MM.1S (cell line): ENCODE results near the gene BCDIN3D.

Experiments used
- CTCF ChIP-seq: fragments of 300-600 bp; sonication (generic); IDR thresholded peaks from 2 replicates; pipeline ENCODE4 v1.5.1; 2016; ENCODE audit warnings: antibody characterized with exemption, low read length, mixed read lengths
- EZH2 ChIP-seq: fragments of 300-600 bp; sonication (generic); optimal IDR thresholded peaks from 2 replicates; pipeline ENCODE3; 2017; ENCODE audit warnings: low read depth, mild to moderate bottlenecking, antibody characterized with exemption, low read length, mixed read lengths
- EZH2phosphoT487 ChIP-seq: fragments of 300-600 bp; sonication (generic); IDR thresholded peaks from 2 replicates; pipeline ENCODE4 v1.6.1; 2018; ENCODE audit warnings: antibody characterized with exemption, low read length

DNA sequence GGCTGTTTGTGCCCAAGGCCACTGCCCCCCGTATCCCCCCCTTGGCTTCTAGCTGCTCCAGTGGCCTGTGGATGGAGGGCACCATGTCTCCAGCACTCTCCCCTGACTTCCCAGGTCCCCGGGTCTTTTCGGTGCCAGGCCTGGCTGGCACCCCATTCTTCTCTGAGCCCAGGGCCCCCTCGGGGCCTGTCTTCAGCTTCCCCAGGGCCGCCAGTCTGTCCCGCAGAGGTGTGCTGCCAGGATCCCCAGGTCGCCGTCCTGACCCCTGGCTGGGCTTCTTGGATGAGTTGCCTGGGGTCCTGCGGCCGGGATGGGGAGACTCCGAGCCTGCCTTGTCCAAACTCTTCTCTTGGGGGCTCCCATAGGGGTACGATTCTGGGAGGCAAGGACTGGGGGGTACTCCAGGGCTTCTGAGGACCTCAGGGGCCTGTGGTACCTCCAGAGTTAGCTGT lies 47.2 kb downstream of the BCDIN3D start:
- no peak for TF ChIP-seq CTCF
- TF ChIP-seq EZH2phosphoT487 = no peak
- no peak for TF ChIP-seq EZH2
